ENCODE data around the gene EFHD2. TPM values are rescaled to one million over a fixed set of nuclear protein-coding genes. Genes with fewer than 3 reads are reported as not detected.
"Not testable (repeated sequence)": the region's sequence is repeated elsewhere in the genome, so short reads cannot be mapped to it uniquely, and the experiment has no call there.

Gene EFHD2
- total RNA-seq, 2 donors from 2014 or later, result 56.7 to 78.6 TPM

- H3K27me3 ChIP-seq, result no peaks in the 10 kb centered on the region
- H3K27ac ChIP-seq, result peak overlapping the region; percentile 89 to 96 (median 92)
- H3K9me3 ChIP-seq, result no peaks in the 10 kb centered on the region
- peak in 1 of 4 donors; percentile 21 for DNase-seq
- no peak for TF ChIP-seq POLR2A (IDR thresholded peaks at IDR 0.05)
- TF ChIP-seq CTCF (IDR thresholded peaks at IDR 0.05), result no peak
- peaks cover 75% of the 10 kb centered on the region for H3K4me1 ChIP-seq
- WGBS, 2 donors, result 41 to 43% methylated on average over 4 of the region's 4 CpGs
- no peak for ATAC-seq
- no peak overlapping the region for H3K4me3 ChIP-seq
- no peaks in the 10 kb centered on the region for H3K36me3 ChIP-seq (replicated peaks in 1 of 2; ENCODE audit: insufficient read depth in 1 of 2, low read depth in 2 of 2)
- intact Hi-C loops (cut with DNase I), result no loop called here
Measured at GRCh38 chr1:15431571-15431948, 21.9 kb downstream of the EFHD2 start.

GRCh38 chr1:15432324-15432723 lies 22.6 kb downstream of the EFHD2 start:
- peaks cover 78% of the 10 kb centered on the region for H3K4me1 ChIP-seq
- no peak overlapping the region for H3K4me3 ChIP-seq
- peak; percentile 95 to 97 (median 96) for DNase-seq
- peak overlapping the region; percentile 89 to 96 (median 92) for H3K27ac ChIP-seq
- intact Hi-C loops (cut with DNase I), result no loop called here
- no peaks in the 10 kb centered on the region for H3K27me3 ChIP-seq
- no peaks in the 10 kb centered on the region for H3K36me3 ChIP-seq (replicated peaks in 1 of 2; ENCODE audit: insufficient read depth in 1 of 2, low read depth in 2 of 2)
- no peak for TF ChIP-seq CTCF (IDR thresholded peaks at IDR 0.05)
- peak in 2 of 3 donors; percentile 22 to 34 for TF ChIP-seq POLR2A (IDR thresholded peaks at IDR 0.05)
- H3K9me3 ChIP-seq, result no peaks in the 10 kb centered on the region
- WGBS, 2 donors, result 32 to 34% methylated on average over 5 to 9 of the region's 9 CpGs
- ATAC-seq, result peak; percentile 74

GRCh38 chr1:15433471-15433870 lies 23.8 kb downstream of the EFHD2 start:
- Histone ChIP-seq H3K27ac (peak overlapping the region; percentile 89 to 96 (median 92)), H3K4me3 (no peak overlapping the region), H3K4me1 (peaks cover 89% of the 10 kb centered on the region), H3K27me3 (no peaks in the 10 kb centered on the region), H3K9me3 (no peaks in the 10 kb centered on the region), H3K36me3 (replicated peaks in 1 of 2; ENCODE audit: insufficient read depth in 1 of 2, low read depth in 2 of 2) (no peaks in the 10 kb centered on the region)
- ATAC-seq (no peak), DNase-seq (peak in 2 of 4 donors; percentile 37 to 53)
- TF ChIP-seq CTCF (IDR thresholded peaks at IDR 0.05) (no peak), POLR2A (IDR thresholded peaks at IDR 0.05) (no peak)
- 66 to 69% methylated on average over 5 to 9 of the region's 9 CpGs for WGBS, 2 donors
- intact Hi-C loops (cut with DNase I), result no loop called here

GRCh38 chr1:15434739-15435138 lies 25.1 kb downstream of the EFHD2 start:
- H3K27me3 ChIP-seq; H3K36me3 ChIP-seq (replicated peaks in 1 of 2; ENCODE audit: insufficient read depth in 1 of 2, low read depth in 2 of 2); H3K4me3 ChIP-seq; ATAC-seq; intact Hi-C loops (cut with DNase I); H3K9me3 ChIP-seq: not testable (repeated sequence)
- 39 to 43% methylated on average over 8 of the region's 8 CpGs for WGBS, 2 donors
- peaks cover 86% of the 10 kb centered on the region for H3K4me1 ChIP-seq
- peak in 2 of 4 donors; percentile 33 to 67 for DNase-seq
- H3K27ac ChIP-seq, result peak overlapping the region; percentile 45 to 96 (median 90)

- DNase-seq (peak in 2 of 4 donors; percentile 48 to 56), ATAC-seq (no peak)
- Histone ChIP-seq H3K36me3 (replicated peaks in 1 of 2; ENCODE audit: insufficient read depth in 1 of 2, low read depth in 2 of 2) (no peaks in the 10 kb centered on the region), H3K4me3 (no peak overlapping the region), H3K9me3 (no peaks in the 10 kb centered on the region), H3K27me3 (no peaks in the 10 kb centered on the region), H3K4me1 (peaks cover 78% of the 10 kb centered on the region), H3K27ac (peak overlapping the region; percentile 45 to 96 (median 90))
- TF ChIP-seq POLR2A (IDR thresholded peaks at IDR 0.05) (no peak), CTCF (IDR thresholded peaks at IDR 0.05) (no peak)
- 75 to 83% methylated on average over 16 to 17 of the region's 17 CpGs for WGBS, 2 donors
- intact Hi-C loops (cut with DNase I), result no loop called here
Measured at GRCh38 chr1:15435239-15436077, 25.8 kb downstream of the EFHD2 start.

All from body of pancreas (tissue), 4 donors.